Measurements from ENCODE around the gene POLL.

The POLL gene

GRCh38 chr10:101611096-101611905 lies 23.2 kb upstream of the POLL start:
- DNase-seq: no peak

GRCh38 chr10:101609481-101609880 lies 21.4 kb upstream of the POLL start:
- DNase-seq: peak; percentile 13

DNA sequence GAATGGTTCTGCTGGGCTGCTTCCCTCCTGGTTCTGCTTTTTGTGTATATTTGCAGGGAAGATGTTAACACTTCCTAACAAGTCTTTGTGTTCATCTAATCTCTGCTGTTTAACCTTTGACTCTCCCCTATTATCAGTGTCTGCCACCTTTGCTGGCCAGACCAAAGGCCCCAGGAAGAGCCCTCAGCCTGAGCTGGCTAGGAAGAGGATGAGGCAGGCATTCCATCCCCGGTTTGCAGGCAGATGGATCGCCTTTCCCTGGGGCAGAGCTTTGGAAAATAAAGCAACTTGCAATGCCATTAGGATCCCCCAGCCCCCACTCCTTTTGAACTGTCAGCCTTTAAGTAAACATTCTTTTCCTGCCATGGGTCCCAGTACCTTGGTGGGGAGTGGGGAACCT lies 19.1 kb upstream of the POLL start:
- DNase-seq: no peak

DNA sequence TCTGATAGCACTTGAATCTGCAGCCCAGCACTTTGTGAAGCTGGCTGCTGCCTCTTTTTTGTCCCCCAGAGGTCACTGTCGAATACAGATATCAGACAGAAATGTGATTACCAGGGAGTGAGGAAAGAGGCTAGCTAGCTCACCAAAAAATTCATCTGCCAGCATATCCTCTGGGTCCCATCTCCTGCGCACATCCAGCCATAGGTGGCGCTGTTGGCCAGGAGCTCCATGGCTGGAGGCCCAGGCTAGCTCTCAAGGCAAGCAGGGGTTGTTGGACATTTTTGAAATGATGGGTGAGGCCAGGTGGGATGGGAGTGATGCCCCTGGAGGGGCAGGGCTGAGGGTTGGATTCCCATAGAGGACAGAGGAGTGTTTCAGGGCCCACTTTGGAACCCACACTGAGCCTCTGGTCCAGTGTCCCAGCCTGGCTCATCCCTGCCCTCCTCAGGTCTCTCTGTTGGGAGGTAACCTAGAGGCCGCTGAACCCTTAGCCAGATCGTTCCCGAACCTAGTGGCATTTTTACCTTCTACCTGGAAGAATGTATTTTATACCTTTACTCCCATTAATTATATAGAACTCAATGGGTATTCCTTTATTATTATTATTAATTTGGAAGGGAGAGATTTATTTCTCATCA lies 14.8 kb upstream of the POLL start:
- DNase-seq: peak; percentile 66

- DNase-seq: no peak
These were observed 13.5 kb upstream of the POLL start for GRCh38 chr10:101601541-101601940.

GRCh38 chr10:101597091-101597900 lies 9.2 kb upstream of the POLL start:
- DNase-seq: no peak

DNA sequence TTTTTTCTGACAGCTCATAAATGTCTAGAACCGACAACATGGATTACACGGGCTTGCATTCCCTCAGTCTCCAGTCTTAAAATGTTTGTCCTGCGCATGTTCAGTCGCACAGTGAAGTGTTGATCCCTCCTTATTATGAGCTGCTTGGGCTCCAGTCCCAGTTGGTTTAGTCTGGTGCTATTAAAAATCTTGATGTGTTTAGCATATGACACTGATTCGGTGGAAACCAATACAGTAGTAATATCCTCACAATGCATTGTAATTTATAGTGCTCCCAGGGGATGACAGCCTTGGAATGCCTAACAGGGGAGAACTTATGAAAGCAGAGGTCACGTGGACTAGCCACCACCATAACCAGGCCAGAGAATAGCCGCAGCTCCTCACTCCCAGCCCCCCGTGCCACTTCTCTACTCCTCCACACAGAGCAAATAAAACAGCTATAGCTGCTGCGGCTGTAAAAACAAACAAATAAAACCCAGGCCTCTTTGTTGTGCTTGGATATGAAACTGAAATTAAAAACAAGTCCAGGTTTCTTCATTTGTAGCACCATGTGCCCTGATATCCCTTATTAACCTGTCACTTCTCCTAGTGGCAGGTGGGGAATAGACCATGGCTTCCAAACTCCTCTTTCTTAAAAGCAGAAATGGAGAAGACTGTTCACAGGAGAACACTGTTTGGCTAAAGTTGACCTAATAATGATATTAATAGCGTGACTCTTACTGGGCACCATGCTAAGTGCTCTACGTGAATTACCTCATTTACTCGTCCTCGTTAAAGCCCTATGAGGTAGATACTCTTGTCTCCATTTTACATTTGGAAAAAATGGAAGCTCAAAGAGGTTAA lies 7.8 kb upstream of the POLL start:
- no peak for DNase-seq

GRCh38 chr10:101593331-101593730 lies 5.3 kb upstream of the POLL start:
- peak; percentile 60 for DNase-seq

DNA sequence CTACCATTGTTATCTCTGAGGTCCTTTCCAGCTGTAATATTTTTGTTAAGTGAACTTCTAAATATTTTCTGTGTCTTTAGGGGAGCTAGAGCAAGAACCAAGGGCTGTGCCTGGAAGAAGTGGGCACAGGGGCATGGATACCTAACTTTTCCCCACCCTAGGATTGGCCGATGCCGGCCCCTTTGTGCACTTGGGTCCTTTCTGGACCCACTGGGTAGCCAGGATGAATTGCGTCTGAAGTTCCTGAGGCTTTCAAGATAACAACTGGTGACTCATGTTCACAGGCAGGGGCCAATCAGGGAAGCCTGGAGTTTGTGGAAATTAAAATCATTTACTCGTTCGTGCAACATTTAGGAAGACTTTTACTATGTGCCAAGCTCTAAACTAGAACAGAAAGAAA lies 822 bp upstream of the POLL start:
- no peak for DNase-seq

DNA sequence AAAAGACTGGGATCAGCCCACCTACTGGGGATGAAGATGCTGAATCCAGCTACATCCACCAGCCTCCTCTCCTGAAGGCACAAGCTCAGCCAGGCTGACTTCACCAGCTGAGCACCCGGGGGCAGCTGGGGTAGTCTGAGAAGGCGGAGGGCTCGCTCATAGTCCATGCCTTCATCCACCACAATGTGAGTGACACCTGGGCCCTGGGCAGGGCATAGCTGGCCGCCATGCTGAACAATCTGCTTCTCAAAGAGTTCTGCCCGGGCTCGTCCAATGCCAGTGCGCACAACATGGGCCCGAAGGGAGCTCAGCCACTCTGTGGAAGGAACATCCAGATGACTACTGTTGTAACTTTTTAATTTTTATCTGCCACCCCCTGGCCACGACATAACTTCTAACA lies 2.2 kb downstream of the POLL start:
- no peak for DNase-seq

GRCh38 chr10:101580486-101581399 lies 7.3 kb downstream of the POLL start:
- DNase-seq: no peak

- no peak for DNase-seq
These were observed 8.6 kb downstream of the POLL start for GRCh38 chr10:101579516-101579870.

GRCh38 chr10:101578803-101579515 lies 9.1 kb downstream of the POLL start:
- DNase-seq: no peak

DNA sequence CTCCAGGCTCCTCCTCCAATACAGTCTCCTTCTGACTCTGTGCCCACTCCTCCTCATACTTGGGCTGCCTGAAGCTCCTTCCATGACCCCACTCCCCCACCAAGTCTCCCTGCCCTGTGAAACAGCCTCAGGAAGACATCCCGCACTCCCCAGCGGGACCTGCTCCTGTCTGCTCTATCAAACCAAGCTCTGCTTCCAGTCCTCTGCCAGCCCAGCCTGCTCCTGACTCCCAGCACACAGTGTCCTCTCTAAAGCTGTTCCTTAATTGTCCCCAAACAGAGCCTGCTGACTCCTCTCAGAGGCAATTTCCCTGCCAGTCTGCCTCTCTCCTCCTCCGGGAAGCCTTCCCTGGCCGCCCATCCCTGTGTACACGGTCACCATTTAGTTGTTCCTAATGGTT lies 9.9 kb downstream of the POLL start:
- DNase-seq: no peak

- DNase-seq: no peak
These were observed 10.8 kb downstream of the POLL start for GRCh38 chr10:101577121-101577871.

DNA sequence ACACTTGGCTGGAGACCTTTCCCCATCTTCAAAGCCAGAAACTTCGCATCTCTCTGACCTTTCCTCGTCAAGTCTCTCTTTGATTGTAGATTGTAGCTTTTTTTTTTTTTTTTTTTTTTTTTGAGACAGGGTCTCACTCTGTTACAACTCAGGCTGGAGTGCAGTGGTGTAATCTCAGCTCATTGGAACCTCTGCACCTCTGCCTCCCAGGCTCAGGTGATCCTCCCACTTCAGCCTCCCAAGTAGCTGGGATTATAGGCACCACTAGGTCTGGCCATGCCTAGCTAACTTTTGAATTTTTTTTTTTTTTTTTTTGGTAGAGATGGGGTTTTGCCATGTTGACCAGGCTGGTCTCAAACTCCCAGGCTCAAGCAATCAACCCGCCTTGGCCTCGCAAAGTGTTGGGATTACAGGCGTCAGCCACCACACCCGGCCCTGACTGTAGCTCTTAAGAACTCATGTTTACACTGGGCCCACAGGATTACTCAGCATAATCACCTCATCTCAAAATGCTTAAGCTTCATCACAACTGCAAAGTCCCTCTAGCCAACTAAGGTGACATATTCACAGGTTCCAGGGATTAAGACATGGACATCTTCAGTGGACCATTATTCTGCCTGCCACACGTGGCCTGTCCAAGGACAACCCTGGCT lies 11.7 kb downstream of the POLL start:
- DNase-seq: no peak

GRCh38 chr10:101575580-101576210 lies 12.4 kb downstream of the POLL start:
- no peak for DNase-seq

DNA sequence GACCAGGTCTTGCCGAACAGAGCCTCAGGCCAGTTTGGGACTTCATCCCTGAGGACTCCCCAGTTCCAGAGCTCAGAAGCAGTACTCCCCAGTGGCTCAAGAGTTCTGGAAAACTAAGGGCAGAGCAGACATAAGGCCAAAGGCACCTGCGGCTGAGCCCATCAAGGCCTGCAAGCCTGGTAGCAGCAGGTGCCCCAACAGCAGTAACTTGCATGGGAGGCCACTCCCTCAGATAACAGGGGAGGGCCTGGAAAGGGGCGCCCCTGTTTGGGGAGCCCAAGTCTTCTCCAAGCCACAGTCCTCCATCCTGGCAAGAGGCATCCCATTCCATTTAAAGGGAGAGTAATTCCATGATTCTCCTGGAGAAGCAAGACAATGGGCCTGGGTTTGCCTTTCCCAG lies 13.0 kb downstream of the POLL start:
- no peak for DNase-seq
